ENCODE results near the gene OR10G7.
"Not testable (repeated sequence)": the region's sequence is repeated elsewhere in the genome, so short reads cannot be mapped to it uniquely, and the experiment has no call there.

Gene OR10G7

GRCh38 chr11:124036666-124037065 is 4.5 kb downstream of the OR10G7 start:
- DNase-seq: no peak

GRCh38 chr11:124026498-124026897 is 14.6 kb downstream of the OR10G7 start, which contains the start of gene OR10G8:
Gene OR10G8, plus strand, starts transcription at chr11:124026798. Its CDS starts 2,825 bp downstream, at chr11:124029623.
- no peak for DNase-seq

- not testable (repeated sequence) for DNase-seq
These were observed 25.3 kb downstream of the OR10G7 start for GRCh38 chr11:124015837-124016236.

GRCh38 chr11:124012697-124013096 is 28.4 kb downstream of the OR10G7 start, which contains the start of gene OR10G4:
Gene OR10G4, plus strand, starts transcription at chr11:124012997. Its CDS starts 2,578 bp downstream, at chr11:124015575.
- DNase-seq: no peak

GRCh38 chr11:123995119-123995518 is 46.0 kb downstream of the OR10G7 start, which contains the start of gene OR10G6:
Gene OR10G6, minus strand, starts transcription at chr11:123995161. Its CDS starts 0 bp downstream, at chr11:123995161.
- DNase-seq: no peak

Data from activated CD4-positive, alpha-beta T cell treated with anti-CD3 and anti-CD28 coated beads for 48 hours (primary cell).